Stimulated activated CD4-positive, alpha-beta T cell treated with anti-CD3 and anti-CD28 coated beads, Interleukin-15, amount 100 ng/mL, for 24 hours (primary cell): ENCODE results near the gene TBCCD1.

Source experiments
- DNase-seq: peaks from one replicate; pipeline ENCODE4 v3.0.0-alpha.2; 2020

The TBCCD1 gene

GRCh38 chr3:186567072-186567921 lies at the start of gene TBCCD1:
Gene TBCCD1, minus strand, starts transcription at chr3:186567339. Its CDS starts 3,010 bp downstream, at chr3:186564329.
- DNase-seq: peak; percentile 94

GRCh38 chr3:186616299-186616617 lies 49.1 kb upstream of the TBCCD1 start:
- DNase-seq: no peak

- DNase-seq: peak; percentile 81
Measured at GRCh38 chr3:186614597-186615483, 47.7 kb upstream of the TBCCD1 start.

- DNase-seq: no peak
Measured at GRCh38 chr3:186614266-186614596, 47.1 kb upstream of the TBCCD1 start.

- DNase-seq: no peak
Measured at GRCh38 chr3:186613637-186614265, 46.6 kb upstream of the TBCCD1 start.

GRCh38 chr3:186612721-186613636 lies 45.8 kb upstream of the TBCCD1 start, which contains the start of gene AHSG:
Gene AHSG, plus strand, starts transcription at chr3:186613060. Its CDS starts 82 bp downstream, at chr3:186613142.
- no peak for DNase-seq

- no peak for DNase-seq
Measured at GRCh38 chr3:186612065-186612464, 44.9 kb upstream of the TBCCD1 start.

- DNase-seq: peak; percentile 11
Measured at GRCh38 chr3:186609247-186609868, 42.2 kb upstream of the TBCCD1 start.

GRCh38 chr3:186608624-186609215 lies 41.6 kb upstream of the TBCCD1 start:
- DNase-seq: no peak

GRCh38 chr3:186605561-186606545 lies 38.7 kb upstream of the TBCCD1 start:
- no peak for DNase-seq

- DNase-seq: no peak
Measured at GRCh38 chr3:186605078-186605477, 37.9 kb upstream of the TBCCD1 start.

- no peak for DNase-seq
Measured at GRCh38 chr3:186603159-186603558, 36.0 kb upstream of the TBCCD1 start.

- DNase-seq: no peak
Measured at GRCh38 chr3:186600896-186601295, 33.8 kb upstream of the TBCCD1 start.

- no peak for DNase-seq
Measured at GRCh38 chr3:186599785-186600166, 32.6 kb upstream of the TBCCD1 start.

GRCh38 chr3:186599142-186599784 lies 32.1 kb upstream of the TBCCD1 start:
- no peak for DNase-seq

GRCh38 chr3:186598794-186599141 lies 31.6 kb upstream of the TBCCD1 start:
- no peak for DNase-seq

GRCh38 chr3:186598108-186598784 lies 31.1 kb upstream of the TBCCD1 start:
- no peak for DNase-seq

- DNase-seq: no peak
Measured at GRCh38 chr3:186596568-186597287, 29.6 kb upstream of the TBCCD1 start.
